CD4-positive, alpha-beta T cell treated with Interleukin-17A for 1 hour (primary cell): ENCODE results near the gene HOXA13.

ENCODE experiments used
- DNase-seq: peaks from one replicate; pipeline ENCODE4 v3.0.0-alpha.2; 2020

HOXA13 gene

DNA sequence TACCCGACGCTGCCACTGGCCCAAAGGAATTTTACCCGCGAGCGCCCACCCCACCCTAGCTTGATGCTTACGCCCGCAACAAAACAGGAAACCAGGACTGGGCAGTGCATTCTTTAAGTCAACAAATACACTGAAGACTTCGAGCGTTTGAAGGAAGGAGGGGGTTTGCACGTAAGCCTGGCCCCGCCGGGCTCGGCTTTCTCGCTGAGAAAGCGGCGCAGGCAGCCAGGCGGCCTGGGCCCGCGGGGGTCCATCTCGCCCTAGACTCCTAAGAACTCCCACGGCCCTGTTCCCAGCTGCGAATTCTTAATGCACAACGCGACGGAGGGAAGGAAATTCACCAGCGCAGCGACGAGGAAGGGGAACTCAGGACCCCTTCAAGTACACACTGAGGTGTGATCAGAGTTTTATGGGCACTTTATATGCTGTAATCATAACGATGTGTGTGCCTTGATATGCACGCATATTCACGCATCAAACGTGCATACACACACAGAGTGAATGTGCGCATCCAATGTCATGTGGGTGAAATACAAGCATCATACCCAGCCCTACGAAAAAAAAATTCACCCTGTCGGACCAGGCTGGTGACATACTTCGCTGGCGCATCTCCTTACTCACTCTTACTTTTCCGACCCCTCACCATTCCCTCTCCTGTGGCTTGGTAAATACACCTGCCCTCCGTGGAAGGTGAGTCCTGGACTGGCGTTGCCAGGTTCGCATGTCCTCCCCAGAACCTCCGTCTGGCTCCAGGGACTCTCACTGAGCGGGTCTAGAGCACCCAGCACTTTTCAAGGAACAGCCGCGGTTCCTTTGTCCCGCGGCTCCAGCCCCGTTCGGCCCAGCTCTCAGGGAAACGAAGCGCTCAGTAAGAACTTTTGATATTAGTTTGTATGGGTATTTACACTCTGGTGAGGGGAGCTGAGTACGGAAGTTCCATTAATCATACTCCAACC lies 5.7 kb upstream of the HOXA13 start:
- no peak for DNase-seq

DNA sequence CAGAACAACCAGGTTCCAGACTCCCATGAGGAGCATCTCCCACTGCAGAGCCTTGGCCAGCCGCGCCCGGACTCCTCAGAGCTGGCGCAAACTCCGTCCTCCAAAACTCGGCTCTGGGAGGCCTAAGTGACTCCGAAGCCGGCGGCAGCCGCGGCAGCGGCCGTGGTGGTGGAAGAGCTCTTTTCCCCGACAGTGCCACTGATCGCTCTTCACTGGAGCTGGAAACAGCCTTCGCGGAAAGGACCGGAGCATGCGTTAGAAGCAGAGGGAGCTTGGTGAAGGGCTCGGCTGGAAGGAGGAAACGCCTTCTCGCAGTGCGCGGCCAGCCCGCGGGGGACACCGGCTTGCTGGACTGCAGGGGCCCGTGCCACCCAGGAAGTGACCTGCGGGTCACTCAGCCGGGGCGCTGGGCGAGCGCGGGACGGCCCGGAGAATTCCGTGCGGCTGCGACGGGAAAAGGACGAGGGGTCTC lies 5.0 kb upstream of the HOXA13 start:
- no peak for DNase-seq

DNA sequence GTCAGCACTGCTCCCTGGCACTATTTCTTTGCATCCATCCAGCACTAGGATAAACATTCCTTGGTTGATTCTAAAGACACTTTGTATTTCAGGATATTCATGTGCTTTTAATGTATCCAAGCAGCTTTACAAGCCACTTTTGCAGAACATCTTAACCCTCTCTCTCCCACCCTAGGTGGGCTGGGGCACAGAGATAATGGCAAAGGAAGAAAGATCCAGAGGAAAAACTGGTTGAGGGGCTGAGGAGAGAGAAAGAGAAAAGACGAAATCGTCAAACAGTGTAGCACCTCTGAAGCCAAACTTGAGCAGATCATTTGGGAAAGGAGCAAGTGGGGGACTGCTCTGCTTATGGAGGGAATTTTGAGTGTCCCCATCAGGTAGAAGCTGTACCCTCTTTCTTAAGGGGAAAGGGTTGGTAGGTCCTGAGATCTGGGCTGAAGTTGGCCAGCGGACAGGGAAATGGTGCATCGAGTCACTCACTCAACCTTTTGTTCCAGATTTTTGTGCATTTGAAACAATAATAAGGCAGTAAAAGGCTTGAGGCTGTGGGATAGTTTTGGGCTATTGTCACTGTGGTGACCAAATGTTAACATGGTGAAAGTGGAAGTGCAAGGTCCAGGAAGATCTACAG lies 4.2 kb upstream of the HOXA13 start:
- DNase-seq, result no peak

DNA sequence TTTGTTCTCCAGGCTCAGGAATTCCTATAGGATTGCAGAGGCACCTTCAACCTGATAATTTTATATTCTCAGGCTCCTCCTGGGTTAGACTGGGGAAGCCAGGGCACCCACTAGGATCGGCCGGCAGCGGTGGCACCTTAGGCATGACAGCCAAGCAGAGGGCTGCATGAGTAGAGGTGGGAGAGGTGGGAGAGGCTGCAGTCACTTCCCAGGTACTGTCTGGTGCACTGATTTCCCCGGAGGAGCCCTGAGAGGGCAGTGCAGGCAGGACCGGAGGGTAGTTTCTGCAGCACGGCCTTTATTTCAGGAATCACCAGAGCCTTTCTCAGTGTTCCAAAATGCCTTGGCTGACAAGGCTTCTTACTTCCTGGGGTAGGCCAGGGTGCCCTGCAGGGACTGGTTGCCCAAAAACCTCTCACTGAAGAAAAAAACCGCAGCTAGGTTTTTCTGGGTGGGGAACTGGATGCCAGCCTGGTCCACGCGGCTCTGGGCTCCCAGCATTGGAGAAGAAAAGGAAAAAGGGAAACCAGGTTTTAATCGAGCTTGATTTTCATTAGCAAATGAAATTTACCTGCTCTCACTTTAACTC lies 3.6 kb upstream of the HOXA13 start:
- no peak for DNase-seq

DNA sequence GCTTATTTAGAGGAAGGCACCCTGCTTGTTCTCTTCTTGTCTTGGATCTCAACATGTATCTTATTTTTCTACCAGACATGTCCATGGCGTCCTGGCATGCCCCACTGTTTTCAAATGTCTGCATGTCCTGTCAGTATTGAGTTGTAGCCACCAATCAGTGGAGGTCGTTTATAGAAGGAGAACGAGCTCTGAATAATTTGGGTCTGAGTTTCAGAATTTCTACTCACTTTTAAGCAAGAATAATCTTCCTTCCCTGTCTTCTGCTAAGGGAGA lies 2.9 kb upstream of the HOXA13 start:
- no peak for DNase-seq

DNA sequence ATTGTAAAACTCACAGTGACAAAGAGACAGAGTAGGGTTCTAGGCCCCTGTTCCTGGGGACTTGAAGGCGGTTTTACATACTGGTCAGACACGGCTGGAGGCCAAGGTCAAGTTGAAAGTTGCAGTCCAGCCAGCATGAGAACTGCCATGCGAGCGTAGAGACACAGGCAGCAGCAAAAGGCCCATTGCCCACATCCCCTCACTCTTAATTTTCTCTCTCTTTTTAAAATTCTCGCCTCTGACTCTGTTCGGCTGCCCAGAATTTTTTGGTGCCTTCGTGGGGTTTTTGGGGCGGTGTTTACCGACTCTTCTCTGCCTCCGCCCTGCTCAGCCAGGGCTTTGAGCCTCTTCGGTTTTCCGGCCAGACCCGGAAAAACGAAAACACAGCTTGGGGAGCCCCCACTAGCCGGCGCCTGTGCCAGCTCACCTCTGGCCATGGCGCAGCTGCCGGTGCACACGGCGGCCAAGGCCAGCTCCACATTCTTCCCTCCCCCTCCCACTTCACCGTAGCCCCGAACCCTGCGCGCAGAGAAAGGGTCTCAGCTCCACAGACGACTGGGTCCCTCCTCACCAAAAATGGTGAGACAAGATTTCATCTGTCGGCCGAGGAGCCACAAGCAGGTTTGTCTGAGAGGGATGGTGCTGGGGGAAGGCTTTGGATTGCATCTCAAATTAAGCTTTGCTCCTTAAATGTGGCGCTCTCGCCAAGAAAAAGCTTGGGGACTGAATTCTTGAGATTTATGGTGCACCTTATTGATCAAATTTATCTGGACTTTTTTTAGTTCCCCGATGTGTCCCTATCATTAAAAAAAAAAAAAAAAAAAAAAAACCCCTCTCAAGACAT lies 2.3 kb upstream of the HOXA13 start:
- no peak for DNase-seq

DNA sequence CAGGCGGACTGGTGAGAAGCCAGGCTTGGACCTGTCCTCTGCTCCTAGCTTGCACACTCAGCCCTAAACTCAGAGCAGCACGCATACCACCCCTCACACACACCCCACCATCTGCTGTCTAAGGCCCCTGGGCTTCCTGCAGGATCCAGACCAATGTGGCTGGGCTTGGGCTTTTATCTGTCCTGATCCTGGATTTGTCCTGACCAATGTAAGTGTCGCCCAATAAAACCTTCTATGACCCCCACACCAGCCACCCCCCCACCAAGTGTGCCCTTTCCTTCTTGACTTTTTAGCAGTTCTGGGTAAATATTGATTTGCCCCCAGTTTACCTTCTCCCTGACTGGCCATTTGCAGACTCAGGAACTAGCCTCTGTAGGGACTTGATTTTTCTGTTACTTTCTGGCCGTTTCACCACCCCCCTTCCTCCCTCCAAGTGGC lies 1.7 kb upstream of the HOXA13 start:
- no peak for DNase-seq

DNA sequence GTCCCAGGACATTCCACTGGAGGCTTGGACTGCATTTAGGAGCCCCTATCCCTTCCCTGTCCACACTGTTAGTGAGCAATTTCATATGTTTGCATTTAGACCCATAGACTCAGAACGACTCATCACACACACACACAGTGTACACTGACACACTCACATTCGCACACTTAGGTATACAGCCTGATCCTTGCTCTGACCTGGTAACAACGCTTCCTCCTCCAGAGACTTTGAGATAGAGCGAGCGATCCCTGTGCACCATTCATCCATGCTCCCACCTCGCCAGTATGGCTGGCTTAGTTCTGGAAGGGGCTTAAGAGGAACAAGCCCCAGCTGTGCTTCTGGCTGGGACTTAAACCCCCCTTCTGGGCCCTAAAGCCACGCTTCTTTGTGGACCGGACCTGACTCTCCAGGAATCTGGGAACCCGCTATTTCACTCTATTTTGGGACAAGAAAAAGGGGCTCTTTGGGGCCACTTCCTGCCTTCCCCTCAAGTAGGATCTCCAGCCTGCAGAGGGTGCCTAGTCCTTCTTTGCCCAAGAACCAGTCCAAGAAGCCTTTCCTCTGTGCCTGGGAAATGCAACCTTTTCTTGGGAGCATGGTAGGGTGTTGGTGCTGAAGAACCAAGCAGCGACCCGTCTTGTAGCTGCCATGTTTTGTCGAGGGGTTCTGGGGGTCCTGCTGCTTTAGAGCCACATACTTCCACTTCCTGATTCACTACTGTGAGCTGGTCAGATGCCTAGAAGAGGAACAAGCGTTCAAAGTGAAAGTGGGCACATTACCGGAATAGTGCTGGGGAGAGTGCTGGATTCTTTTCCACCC lies 1.1 kb upstream of the HOXA13 start:
- no peak for DNase-seq

DNA sequence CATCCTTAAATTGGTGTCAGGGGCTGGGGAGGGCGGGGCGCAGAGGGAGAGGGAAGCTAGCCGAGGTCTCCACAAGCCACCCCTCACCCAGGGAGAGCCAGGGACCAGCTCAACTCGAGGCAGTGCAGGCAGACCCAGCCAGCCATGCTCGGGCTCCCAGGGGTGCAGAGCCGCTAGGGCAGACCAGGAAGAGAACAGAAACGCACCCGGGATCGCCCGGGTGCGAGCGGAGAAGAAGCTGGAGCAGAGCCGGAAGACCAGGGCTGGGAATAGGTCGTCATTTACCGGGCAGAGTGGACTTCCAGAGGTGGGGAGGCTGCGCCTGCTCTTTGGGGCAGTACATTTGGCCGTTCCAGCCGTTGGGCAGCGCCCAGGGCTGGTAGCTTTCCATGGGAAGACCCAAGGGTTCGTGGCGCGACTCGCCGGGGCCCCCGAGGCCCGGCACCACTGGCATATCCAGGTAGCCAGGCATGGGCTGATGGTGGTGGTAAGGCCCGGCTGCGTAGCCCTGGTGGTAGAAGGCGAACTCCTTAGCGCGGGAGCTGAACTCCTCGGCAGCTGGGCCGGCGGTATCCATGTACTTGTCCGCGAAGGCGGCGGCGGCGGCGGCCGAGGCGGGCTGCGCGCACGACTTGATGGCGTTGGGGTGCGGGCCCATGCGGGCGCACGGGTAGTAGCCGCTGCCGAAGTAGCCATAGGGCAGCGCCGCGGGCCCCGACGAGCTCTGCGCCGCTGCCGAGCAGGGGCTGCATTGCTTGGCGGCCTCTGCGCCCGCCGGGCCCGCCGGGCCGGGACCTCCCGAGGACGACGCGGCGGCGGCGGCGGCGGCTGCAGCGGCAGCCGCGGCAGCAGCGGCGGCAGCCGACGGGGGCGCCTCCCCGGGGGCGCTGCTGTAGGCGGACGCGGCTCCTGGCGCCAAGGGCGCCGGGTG lies 755 bp downstream of the HOXA13 start:
- DNase-seq, result no peak

DNA sequence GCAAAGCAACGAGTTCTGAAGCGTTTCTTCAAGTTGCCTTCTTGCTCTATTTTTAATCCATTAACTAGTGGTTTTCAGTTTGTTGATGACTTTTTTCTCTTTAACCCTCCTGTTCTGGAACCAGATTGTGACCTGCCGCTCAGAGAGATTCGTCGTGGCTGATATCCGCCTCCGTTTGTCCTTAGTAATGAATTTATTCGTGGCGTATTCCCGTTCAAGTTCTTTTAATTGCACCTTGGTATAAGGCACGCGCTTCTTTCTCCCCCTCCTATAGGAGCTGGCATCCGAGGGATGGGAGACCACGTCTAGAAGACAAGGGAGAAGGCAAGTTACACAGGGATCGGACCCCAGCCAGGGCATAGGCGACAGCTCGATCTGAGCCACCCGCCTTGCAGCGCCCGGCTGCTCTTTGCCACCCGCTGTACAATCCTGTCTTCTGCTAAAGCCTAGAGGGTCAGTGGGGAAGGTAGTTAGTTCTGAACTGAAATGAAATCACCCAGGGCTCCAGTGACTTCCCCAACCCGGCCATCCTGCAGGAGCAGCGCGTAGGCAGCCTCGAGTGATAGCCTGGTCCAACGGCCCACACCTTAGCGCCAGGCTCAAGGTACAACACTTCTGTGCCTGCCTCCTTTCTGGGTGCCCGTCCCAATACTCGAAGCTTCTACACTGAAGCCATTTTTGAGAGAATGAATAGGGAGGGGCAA lies 1.6 kb downstream of the HOXA13 start:
- no peak for DNase-seq

DNA sequence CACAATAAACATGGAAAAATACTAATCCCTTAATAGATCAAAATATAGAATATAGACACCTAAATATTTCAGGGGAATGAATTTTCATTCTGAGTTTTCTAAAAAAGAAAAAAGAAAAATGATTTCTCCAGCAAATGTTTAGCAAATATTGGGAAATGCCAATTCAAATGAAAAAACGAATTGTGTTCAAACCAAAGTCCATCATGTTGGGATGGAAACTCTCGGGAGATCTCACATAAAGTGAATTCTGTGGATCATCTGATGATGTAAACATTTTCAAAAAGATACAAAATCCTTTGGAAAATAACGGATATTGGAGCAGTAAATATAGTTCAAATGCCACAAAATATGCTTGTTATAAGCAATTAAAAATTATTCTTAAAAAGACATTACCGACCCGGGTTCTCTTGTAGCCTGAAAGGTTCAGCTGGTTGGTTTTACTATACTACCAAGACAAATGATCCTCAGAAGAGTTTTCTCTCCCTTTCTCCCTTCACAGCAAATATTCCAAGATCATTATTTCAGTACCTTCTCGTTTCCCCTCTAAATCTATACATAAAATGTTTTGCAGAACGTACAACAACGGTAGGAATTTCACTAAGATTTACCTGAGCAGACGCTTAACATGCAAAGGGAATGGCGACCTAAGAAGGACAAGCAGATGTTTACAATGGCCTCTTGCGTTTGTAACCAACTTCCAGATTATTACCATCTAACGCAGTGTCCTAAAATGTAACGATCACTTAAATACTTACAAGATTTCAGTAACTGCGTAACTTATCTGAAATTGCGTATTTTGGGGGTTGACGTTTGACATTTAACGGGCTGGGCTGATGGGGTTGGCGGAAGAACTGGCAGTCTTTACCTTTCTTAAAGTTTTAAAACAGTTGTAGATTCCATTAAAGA lies 2.5 kb downstream of the HOXA13 start:
- no peak for DNase-seq

DNA sequence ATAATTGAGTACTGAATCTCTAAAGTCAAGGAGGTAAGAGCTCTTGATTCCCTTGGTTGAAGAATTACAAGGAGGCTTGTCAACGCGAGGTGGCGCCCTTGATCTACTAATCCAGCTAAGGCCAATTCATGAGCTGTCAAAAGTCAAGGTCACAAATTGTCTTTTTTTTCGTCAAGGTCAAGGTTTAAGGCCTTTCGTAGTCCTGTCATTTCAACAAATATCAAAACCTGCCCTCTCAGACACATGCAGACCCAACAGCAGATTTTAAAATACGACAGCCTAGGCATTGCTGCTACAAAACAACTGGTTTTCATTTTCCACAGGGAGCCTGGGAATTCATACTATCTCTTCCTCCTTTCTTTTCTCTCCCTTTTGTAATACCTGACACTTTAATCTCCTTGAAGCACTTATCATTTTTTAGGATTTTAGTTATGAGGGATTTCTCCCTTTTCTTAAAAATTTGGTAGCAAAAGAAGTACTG lies 3.6 kb downstream of the HOXA13 start:
- peak; percentile 83 for DNase-seq

DNA sequence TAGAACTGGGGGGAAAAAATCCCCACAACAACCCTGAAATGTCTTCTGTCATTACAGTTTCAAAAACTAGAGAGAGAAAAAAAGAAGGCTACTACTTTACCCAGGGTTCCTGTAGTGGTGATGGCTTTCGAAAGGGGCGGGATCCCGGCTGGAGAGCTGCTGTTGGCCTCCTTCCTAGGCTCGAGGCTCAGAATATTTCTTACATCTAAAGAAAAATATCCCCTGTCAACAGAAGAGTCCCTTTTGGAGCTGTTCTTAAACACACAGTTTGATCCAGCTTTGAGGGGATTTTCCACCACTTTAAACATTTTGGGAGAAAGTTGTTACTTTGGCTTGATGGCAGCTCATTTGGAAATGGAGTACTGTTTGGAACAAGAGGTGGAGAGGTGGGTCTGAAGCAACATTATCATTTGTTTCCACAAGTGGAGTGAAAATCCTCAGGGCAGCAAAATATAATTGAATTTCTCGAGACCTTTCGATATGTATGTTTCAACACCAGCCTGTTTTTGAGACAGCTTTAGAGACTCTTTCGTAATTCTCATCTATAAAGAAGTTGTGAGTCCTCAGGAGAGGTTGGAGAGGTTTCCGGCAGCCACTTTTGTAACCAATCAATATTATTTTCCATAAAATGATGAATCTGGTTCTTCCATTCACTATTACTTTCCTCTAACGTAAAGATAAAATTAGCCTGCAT lies 5.1 kb downstream of the HOXA13 start:
- DNase-seq, result no peak

DNA sequence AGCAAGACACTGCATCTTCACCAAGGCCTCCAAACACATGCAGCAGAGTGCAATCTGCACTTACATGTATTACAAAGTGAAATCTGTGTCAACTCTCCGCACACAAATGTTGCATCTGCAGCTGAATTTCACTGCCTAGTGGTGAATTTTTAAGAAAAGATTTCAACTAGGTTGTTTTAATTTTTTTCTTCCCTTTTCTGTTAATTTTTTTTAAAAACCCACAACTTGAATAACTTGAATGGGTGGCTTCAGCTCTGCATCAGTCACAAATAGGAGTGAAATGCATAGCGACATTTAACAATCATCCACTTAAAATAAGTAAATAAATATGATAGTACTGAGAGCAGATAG lies 5.9 kb downstream of the HOXA13 start:
- DNase-seq, result no peak

DNA sequence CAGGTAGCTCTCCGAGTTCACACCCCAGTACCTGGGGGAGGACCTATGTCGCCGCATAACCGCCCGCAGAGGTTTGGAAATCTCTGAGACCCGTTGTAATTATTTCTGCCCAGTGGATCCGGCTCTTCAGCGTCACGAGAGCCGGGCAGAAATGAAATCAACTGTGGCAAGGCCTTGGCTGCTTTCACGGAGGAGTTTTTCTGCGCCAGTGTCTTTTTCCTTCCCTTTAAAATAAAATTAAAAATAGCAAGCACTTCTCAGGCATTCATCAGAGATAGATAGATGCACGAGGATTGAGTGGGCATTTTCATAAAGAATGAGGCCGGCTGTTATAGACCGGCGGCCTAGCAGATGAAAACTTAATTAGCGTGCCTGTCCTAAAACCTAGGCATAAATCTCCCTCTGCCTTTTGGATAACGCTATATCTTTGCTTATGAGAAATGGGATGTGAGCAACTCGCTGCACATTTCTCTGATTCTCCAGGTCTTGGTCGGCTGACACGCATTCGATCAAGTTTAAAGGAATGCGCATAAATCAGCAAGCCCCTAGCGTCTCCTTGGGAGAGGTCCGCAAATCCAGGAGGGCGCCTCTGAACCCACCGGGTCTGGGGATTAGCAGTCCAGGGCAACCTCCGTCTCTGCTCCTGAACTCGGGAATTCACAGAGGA lies 6.4 kb downstream of the HOXA13 start:
- no peak for DNase-seq

DNA sequence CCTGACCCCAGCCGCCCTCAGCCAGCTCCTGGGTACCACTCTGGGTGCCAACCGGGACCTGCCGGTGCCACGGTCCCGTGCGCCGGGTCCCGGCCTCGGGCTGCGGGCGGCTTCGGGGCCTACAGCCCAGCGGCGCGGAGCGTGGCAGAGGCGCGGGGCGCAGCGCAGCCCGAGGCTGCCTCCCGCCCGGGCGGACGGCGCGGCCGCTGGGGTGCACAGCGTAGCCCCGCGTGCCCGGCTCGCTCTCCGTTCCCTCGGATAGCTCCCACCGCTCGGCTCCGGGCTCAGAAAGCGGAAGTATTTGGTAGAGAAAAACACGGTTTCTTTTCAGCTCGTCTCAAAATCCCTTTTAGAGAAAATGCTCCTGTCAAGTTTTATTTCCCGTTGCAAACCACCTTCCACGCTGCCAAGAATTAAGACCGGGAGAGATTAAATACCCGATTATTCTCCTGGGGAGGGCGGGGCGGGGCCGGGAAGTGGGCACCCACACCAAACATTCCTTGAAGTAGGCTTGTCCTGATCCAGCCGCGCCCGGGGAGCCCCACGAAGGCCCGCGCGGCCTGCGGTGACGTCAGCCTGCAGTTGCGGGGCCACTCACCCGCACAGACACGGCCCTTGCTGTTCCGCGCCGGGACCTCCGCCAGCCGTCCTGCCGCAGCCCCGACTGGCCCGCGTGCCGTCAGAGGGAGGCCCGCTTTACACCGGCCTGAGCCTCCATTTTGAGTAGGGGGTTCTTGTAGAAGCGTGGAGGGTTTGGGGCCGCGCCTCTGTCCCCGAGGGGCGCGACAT lies 7.2 kb downstream of the HOXA13 start:
- DNase-seq, result no peak
